ENCODE results near the gene RAB3IL1. TPM values are rescaled to one million over a fixed set of nuclear protein-coding genes. Genes with fewer than 3 reads are reported as not detected.

Gene RAB3IL1
- total and polyA plus RNA-seq, 2 of the 13 experiments (the other 11 are each of a cell fraction or from before 2014, with no cell fraction given), result 1.2 to 2.0 TPM

DNA sequence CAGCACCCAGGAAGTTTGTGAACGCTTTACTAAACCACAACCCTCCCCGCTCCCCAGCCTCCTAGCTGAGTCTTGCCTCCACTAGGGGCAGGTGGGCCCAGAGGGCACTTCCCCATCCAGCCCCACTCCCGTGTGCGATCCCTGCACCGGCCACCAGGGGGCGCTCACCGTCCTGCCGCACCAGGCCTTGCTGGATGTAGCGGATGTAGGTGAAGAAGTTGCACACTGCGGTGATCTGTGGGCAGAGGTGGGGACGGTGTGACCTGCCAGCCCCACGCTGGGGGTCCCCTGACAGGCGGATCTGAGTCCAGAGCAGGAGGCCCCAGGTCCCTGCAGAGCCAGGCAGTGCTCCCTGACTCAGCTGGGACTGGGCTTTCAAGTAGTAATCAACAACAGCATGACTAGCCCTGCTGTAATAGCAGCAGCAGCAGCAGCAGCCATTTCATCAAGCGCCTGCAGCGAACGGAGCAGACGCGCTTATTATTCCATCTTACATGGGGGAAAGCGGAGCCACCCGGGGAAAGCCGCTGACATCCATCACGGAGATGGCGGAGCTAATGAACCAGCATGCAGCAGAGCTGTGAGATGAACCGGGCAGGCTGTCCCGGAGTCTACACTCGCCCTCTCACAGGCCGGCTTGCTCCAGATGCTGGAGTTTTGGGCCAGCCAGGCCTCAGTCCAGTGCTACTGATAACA lies 18.1 kb downstream of the RAB3IL1 start (continued):
- TF ChIP-seq ZNF704 (CRISPR knock-in tag; IDR thresholded peaks at IDR 0.05; ENCODE audit: borderline replicate concordance), result no peak
- TF ChIP-seq MIER3 (CRISPR knock-in tag; IDR thresholded peaks at IDR 0.05; ENCODE audit: borderline replicate concordance), result peak; percentile 82; the same call in 1 of the 2 replicates
- TF ChIP-seq ELF3 (CRISPR knock-in tag; IDR thresholded peaks at IDR 0.05), result peak; percentile 58; the same call in 1 of the 2 replicates
- TF ChIP-seq CREM (IDR thresholded peaks at IDR 0.05), result no peak
- no peak for TF ChIP-seq CREM (CRISPR knock-in tag; IDR thresholded peaks at IDR 0.05)
- no peak for TF ChIP-seq ZNF296 (CRISPR knock-in tag; conservative IDR thresholded peaks at IDR 0.05)
- peak; percentile 55; the same call in 1 of the 2 replicates for TF ChIP-seq HDAC2 (CRISPR knock-in tag; IDR thresholded peaks at IDR 0.05)
- TF ChIP-seq SRSF1 (optimal IDR thresholded peaks at IDR 0.05; ENCODE audit: low read depth, low read length), result peak; percentile 52
- no peak for TF ChIP-seq ZMAT5 (CRISPR knock-in tag; IDR thresholded peaks at IDR 0.05; ENCODE audit: borderline replicate concordance, low read depth)
- no peak for TF ChIP-seq ZNF879 (CRISPR knock-in tag; IDR thresholded peaks at IDR 0.05)
- peak; percentile 66; the same call in 1 of the 2 replicates for TF ChIP-seq ERF (CRISPR knock-in tag; IDR thresholded peaks at IDR 0.05)
- peak; percentile 71 for TF ChIP-seq SALL1 (CRISPR knock-in tag; IDR thresholded peaks at IDR 0.05)
- 0 out of 2 replicates have a peak, but pooled peaks have one; percentile 46 for TF ChIP-seq PCBP1 (IDR thresholded peaks at IDR 0.05; ENCODE audit: borderline replicate concordance, low read depth, low read length)
- peak; percentile 68 for TF ChIP-seq ELF1 (CRISPR knock-in tag; IDR thresholded peaks at IDR 0.05)
- TF ChIP-seq NONO (IDR thresholded peaks at IDR 0.05), result no peak
- TF ChIP-seq NONO (CRISPR knock-in tag; conservative IDR thresholded peaks at IDR 0.05), result peak; percentile 88
- peak; percentile 71; the same call in 1 of the 2 replicates for TF ChIP-seq ZNF780A (CRISPR knock-in tag; IDR thresholded peaks at IDR 0.05)
- no peak for TF ChIP-seq MAFG (CRISPR knock-in tag; IDR thresholded peaks at IDR 0.05)
- TF ChIP-seq, protein P1, sequence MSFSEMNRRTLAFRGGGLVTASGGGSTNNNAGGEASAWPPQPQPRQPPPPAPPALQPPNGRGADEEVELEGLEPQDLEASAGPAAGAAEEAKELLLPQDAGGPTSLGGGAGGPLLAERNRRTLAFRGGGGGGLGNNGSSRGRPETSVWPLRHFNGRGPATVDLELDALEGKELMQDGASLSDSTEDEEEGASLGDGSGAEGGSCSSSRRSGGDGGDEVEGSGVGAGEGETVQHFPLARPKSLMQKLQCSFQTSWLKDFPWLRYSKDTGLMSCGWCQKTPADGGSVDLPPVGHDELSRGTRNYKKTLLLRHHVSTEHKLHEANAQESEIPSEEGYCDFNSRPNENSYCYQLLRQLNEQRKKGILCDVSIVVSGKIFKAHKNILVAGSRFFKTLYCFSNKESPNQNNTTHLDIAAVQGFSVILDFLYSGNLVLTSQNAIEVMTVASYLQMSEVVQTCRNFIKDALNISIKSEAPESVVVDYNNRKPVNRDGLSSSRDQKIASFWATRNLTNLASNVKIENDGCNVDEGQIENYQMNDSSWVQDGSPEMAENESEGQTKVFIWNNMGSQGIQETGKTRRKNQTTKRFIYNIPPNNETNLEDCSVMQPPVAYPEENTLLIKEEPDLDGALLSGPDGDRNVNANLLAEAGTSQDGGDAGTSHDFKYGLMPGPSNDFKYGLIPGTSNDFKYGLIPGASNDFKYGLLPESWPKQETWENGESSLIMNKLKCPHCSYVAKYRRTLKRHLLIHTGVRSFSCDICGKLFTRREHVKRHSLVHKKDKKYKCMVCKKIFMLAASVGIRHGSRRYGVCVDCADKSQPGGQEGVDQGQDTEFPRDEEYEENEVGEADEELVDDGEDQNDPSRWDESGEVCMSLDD (CRISPR knock-in tag; IDR thresholded peaks at IDR 0.05; ENCODE audit: borderline replicate concordance), result no peak
- TF ChIP-seq FOXA3 (CRISPR knock-in tag; IDR thresholded peaks at IDR 0.05), result peak; percentile 42; the same call in 1 of the 2 replicates
- TF ChIP-seq PPARG (CRISPR knock-in tag; conservative IDR thresholded peaks at IDR 0.05), result 0 out of 2 replicates have a peak, but pooled peaks have one; percentile 41
- TF ChIP-seq NKX3-1 (CRISPR knock-in tag; IDR thresholded peaks at IDR 0.05), result no peak
- TF ChIP-seq, protein P2, sequence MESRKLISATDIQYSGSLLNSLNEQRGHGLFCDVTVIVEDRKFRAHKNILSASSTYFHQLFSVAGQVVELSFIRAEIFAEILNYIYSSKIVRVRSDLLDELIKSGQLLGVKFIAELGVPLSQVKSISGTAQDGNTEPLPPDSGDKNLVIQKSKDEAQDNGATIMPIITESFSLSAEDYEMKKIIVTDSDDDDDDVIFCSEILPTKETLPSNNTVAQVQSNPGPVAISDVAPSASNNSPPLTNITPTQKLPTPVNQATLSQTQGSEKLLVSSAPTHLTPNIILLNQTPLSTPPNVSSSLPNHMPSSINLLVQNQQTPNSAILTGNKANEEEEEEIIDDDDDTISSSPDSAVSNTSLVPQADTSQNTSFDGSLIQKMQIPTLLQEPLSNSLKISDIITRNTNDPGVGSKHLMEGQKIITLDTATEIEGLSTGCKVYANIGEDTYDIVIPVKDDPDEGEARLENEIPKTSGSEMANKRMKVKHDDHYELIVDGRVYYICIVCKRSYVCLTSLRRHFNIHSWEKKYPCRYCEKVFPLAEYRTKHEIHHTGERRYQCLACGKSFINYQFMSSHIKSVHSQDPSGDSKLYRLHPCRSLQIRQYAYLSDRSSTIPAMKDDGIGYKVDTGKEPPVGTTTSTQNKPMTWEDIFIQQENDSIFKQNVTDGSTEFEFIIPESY (CRISPR knock-in tag; IDR thresholded peaks at IDR 0.05), result peak; percentile 94
- TF ChIP-seq FOXA1 (IDR thresholded peaks at IDR 0.05), result no peak
- peak; percentile 30; the same call in 1 of the 2 replicates for TF ChIP-seq FOXA1 (CRISPR knock-in tag; IDR thresholded peaks at IDR 0.05)
- no peak for TF ChIP-seq ZNF282 (IDR thresholded peaks at IDR 0.05; ENCODE audit: partially characterized antibody)
